GM21737 (cell line): ENCODE results near the gene BSX.

Experiments used
- ATAC-seq: cut with Tn5 transposase; IDR thresholded peaks from one replicate; pipeline ENCODE4 v1.9.1; 2021; ENCODE audit warnings: mild to moderate bottlenecking, moderate library complexity; ENCODE audit not compliant: unreplicated experiment

The BSX gene

GRCh38 chr11:122963961-122964360 lies 17.7 kb downstream of the BSX start:
- ATAC-seq = no peak

- ATAC-seq = no peak
These were observed 27.2 kb downstream of the BSX start for GRCh38 chr11:122954455-122954854.

- ATAC-seq = no peak
These were observed 30.4 kb downstream of the BSX start for GRCh38 chr11:122951211-122951610.

DNA sequence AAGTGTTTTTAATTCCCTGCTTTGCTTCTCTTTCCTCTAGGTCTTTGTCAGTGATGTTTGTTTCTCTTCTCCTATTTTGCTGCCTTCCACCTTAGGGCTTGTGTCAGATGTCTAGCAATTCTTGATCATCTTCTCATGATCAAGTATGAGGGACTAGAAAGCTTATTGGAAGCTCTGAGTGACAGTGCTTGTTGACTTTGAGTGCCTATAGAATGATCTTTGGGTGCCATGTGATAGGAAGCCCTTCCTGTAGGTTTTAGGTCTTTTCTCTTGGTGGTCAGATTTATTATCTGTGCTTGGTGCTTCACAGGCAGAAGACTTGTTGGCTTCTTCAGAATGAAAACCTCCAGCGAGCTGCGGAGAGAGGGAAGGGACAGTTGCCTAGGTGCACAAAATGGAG lies 43.1 kb downstream of the BSX start:
- no peak for ATAC-seq

DNA sequence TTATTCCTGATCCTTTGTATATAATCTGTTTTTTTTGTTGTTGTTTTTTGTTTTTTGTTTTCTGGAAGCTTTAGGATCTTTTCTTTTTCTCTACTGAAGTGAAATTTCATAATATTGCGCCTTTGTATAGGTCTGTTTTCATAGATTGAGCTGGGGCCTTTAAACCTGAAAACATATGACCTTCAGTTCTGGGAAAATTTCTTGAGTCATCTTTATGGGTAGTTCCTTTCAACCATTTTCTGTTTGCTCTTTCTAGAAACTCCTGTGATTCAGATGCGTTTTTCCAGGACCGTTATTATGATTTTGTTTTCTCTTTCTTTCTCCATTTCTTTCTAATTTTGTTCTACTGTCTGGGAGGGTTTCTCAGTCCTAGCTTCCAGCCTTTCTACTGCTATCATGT lies 43.7 kb downstream of the BSX start:
- ATAC-seq = no peak

DNA sequence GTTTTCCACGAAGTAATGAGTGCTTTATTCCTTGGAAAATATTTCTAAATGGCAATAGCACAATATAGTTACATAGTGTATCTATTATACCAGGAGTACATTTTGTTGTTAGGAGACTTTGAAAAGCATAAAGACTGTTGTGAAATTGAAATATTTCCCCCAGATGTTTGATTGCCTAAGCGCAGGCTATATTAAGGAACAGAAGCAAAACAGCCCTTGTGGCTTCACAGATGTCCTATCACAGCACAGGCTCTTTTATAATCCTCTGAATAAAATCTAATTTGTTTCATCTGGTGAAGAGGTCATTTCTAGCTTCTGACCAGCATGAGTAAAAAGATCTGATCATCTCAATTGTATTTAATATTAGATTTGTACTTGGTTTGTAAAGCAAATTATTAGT lies 48.2 kb downstream of the BSX start:
- ATAC-seq = no peak

- no peak for ATAC-seq
These were observed 50.1 kb downstream of the BSX start for GRCh38 chr11:122931510-122931909.
